Cardiac atrium fibroblast (primary cell): Measurements from ENCODE around the gene OR2L2. TPM values are rescaled to one million over a fixed set of nuclear protein-coding genes. Genes with fewer than 3 reads are reported as not detected.

Experiments
- total RNA-seq: library from RNA; depleted of rRNA; stranded (reverse); fragments of >200 nt; gene quantifications from 2 replicates; pipeline ENCODE4 v1.2.3, GENCODE V29; 2015

Gene OR2L2, protein sequence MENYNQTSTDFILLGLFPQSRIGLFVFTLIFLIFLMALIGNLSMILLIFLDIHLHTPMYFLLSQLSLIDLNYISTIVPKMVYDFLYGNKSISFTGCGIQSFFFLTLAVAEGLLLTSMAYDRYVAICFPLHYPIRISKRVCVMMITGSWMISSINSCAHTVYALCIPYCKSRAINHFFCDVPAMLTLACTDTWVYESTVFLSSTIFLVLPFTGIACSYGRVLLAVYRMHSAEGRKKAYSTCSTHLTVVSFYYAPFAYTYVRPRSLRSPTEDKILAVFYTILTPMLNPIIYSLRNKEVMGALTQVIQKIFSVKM
- not detected in 2 replicates for total RNA-seq

DNA sequence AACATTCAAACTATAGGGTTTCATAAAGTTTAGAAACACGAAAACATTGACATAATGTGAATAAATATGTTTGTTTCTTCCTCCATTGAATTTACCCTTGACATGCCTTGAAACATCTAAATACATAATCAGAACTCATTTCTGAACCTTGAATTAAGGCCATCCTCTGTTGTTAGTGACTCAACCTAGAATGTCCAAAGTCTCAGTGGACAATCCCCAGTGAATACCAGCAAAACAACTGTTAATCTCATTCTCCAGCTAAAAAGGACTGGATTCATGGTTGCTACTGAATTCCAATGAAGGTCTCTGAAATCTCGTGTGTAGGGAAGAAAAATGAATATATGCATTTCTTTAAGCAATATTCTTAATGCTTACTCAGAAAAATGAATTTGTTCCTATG lies at the start of gene OR2L2:
Gene OR2L2 (plus strand): TSS at position 301 of the 400 bp plus-strand sequence. CDS start 8,198 bp downstream, outside the sequence.

DNA sequence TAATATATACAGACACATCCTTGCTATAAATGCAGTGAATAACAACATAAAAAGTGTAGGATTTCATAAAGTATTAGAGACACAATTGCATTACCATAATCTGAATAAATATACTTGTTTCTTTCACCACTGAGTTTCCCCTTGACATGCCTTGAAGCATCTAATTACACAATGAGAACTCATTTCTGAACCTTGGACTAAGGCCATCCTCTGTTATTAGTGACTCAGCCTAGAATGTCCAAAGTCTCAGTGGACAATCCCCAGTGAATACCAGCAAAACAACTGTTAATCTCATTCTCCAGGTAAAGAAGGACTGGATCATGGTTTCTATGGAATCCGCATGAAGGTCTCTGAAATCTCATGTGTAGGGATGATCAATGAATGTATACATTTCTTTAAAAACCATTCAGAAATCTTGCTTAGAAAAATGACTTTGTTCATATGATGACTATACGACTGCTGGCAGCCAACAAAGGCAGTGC lies 16.6 kb upstream of the OR2L2 start, which contains the start of gene OR2L5:
Gene OR2L5 (plus strand): TSS at position 432 of the 482 bp plus-strand sequence. CDS start 8,288 bp downstream, outside the sequence.

DNA sequence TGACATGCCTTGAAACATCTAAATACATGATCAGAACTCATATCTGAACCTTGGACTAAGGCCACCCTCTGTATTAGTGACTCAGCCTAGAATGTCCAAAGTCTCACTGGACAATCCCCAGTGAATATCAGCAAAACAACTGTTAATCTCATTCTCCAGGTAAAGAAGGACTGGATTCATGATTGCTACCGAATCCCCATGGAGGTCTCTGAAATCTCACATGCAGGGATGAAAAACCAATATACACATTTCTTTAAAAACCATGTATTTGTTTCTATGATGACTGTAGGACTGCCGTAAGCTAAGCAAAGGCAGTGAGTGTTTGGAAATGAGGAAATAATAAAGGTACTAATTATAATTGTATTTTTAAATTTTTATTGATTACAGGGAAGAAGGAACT lies 16.7 kb downstream of the OR2L2 start, which contains the start of gene OR2L3:
Gene OR2L3 (plus strand): TSS at position 301 of the 400 bp plus-strand sequence. CDS start 13,846 bp downstream, outside the sequence.

Other genes with a start within 250 kb of the OR2L2 start
- not detected in 2 replicates for gene OR14A16, start 206.0 kb upstream of the OR2L2 start, total RNA-seq
- gene OR11L1, start 188.2 kb upstream of the OR2L2 start, total RNA-seq, result not detected in 2 replicates
- 0.32 TPM in 1 of 2 replicates, not detected in the other for gene TRIM58, start 172.9 kb upstream of the OR2L2 start, total RNA-seq
- not detected in 2 replicates for gene OR2W3, start 134.5 kb upstream of the OR2L2 start, total RNA-seq
- not detected in 2 replicates for gene OR2T8, start 109.8 kb upstream of the OR2L2 start, total RNA-seq
- not detected in 2 replicates for gene OR2AJ1, start 105.2 kb upstream of the OR2L2 start, total RNA-seq
- gene OR2L8, start 81.2 kb upstream of the OR2L2 start, total RNA-seq, result not detected in 2 replicates
- not detected in 2 replicates for gene OR2AK2, start 64.8 kb upstream of the OR2L2 start, total RNA-seq
- gene OR2L5, start 16.4 kb upstream of the OR2L2 start, total RNA-seq, result not detected in 2 replicates
- gene OR2L3, start 16.8 kb downstream of the OR2L2 start, total RNA-seq, result not detected in 2 replicates
- not detected in 2 replicates for gene OR2L13, start 65.1 kb downstream of the OR2L2 start, total RNA-seq
- not detected in 2 replicates for gene OR2M5, start 115.1 kb downstream of the OR2L2 start, total RNA-seq
- not detected in 2 replicates for gene OR2M2, start 144.8 kb downstream of the OR2L2 start, total RNA-seq
- gene OR2M3, start 167.2 kb downstream of the OR2L2 start, total RNA-seq, result not detected in 2 replicates
- gene OR2M4, start 201.3 kb downstream of the OR2L2 start, total RNA-seq, result not detected in 2 replicates
- gene OR2T33, start 247.9 kb downstream of the OR2L2 start, total RNA-seq, result not detected in 2 replicates